COR-L47 (cell line): Measurements from ENCODE around the gene PSMD13.
A peak's percentile ranks its signal among the peaks of the same experiment; 100 is the strongest.
"Not testable (repeated sequence)": the region's sequence is repeated elsewhere in the genome, so short reads cannot be mapped to it uniquely, and the experiment has no call there.

ENCODE experiments used
- DNase-seq: peaks from one replicate; lab custom pipeline; 2025; lab: John Stamatoyannopoulos, UW

Gene PSMD13

DNA sequence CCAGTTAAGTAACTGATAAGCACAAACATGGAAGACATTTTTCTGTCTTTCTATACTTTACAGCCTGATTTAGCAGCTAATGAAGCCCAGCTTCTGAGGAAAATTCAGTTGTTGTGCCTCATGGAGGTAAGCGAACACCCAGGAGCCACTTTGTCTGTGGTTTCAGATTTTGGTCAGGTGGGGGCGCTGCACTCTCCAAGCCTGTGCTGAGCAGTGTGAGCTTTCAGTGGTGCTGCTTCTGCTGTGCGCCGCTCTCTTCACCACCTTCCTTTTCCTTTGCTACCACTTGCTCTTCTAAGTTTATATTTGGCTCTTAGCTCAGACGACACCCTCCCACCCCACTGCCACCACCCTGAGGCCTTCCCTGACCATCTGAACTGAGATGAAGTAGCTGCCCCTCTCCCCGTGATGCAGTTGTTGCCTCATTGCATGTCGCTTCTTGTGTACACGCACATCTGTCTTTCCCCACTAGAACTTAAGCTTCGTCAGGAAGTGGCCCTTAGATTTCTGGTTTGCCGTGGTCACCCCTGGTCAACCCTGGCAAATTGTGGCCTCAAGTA lies 14.0 kb downstream of the PSMD13 start:
- DNase-seq, result no peak

DNA sequence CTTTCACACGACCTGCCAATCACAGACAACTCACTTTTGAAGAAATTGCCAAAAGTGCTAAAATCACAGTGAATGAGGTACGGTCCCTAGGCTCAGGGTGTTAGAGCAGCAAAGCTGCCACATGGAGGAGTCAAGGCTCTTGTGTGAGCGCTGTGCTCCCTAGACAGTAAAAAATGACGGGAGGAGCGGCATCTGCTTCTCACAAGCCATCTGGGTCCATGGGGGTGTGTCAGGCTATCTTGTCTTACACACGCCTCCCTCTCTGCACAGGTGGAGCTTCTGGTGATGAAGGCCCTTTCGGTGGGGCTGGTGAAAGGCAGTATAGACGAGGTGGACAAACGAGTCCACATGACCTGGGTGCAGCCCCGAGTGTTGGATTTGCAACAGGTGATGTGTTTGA lies 14.8 kb downstream of the PSMD13 start:
- DNase-seq, result no peak

DNA sequence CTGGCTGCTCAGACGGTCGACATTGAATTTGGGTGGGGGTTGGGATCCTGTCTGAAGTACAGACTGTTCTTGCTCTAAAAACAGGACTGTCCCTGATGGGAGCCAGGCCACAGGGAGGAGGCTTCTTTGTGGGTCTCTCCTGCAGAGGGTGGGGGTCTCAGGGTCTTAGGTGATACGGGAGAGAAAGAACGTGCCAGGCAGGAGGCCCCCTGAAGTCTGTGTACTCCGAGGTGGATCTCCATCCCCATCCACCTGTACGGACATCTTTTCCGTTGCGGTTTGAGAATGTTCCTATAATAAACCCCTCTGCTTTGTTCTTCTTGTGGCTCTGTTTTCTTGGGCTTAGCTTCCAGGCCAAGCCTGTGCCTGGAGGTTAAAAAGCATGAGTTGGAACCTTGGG lies 15.9 kb downstream of the PSMD13 start:
- no peak for DNase-seq

DNA sequence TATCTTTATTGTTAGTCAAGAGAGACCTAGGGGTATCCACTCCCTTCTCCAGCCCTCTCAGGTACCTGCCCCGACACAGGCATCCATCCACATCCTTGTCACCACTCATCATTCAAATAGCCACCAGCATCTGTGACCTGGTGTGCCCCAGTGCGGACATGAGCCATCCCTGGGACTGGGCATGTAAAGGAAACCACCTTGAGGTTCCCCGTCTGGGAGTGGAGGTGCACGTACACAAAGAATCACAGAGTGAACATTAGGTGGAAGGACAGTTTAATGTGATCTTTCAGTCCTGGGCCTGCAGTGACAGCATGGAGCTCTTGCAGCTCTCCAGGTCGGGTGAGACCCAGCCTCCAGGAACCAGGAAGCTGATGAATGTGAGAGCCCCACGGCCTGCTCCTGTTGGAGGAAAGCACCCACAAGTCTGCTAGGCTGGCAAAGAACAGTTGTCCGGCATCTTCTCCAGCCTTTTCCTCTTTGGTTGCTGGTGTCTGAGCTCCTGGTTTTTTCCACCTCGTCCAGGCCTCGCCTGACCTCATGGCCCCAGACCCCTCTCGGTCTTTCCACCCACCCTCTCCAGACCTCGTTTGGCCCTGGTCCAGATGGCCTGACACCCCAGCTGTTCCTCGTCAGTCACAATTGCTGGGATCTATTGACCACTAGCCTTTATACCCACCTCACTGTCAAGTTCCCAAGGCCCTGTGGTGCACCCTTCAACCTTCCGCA lies 16.5 kb downstream of the PSMD13 start:
- no peak for DNase-seq

DNA sequence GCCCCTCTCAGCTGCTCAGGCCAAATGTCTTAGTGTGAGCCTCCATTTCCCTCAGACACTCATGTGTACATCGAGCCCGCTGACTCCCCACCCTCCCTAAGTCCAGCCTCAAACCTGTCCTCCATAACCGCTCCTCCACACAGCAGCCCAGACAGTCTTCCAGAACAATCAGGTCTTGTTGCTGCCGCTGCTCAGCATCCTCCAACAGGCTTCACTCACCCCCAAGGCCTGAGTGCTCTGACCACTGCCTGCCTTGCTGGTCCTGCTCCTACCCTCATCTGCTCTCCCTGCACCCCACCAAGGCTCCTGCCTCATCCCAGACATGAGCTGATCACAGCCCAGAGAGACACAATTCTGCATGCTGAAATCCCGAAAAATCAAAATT lies 17.1 kb downstream of the PSMD13 start:
- DNase-seq, result no peak

DNA sequence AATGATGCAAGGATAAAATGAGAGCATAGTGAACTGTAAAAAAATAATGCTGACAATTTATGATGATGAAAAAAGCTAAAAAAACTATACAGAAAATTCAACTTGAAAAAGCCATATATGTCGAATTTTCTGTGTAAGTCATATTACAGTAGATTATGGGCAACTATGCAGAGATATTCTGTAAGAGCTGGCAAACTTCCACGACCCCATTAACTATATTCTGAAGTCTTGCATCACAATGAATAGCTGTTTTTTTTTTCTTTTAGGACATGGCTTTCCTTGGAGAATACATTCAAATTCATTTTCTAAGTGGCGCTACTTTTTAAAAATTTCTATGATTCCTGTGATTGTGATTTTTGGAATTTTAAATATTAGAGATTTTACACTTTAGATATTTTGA lies 18.4 kb downstream of the PSMD13 start:
- DNase-seq, result no peak

DNA sequence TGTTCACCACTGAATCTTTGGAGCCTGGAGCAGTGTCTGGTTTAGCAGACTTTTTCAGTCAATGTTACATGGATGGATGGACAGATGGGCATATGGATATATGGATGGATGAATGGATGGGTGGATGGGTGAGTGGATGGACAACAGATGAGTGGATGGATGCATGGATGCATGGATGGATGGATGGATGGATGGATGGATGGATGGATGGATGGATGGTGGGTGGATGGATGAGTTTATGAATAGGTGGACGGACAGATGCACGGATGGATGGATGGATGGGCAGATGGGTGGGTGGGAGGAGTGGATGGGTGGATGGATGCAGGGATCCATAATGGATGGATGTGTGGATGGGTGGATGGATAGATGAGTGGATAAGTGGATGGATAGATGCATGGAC lies 19.0 kb downstream of the PSMD13 start:
- DNase-seq, result no peak

DNA sequence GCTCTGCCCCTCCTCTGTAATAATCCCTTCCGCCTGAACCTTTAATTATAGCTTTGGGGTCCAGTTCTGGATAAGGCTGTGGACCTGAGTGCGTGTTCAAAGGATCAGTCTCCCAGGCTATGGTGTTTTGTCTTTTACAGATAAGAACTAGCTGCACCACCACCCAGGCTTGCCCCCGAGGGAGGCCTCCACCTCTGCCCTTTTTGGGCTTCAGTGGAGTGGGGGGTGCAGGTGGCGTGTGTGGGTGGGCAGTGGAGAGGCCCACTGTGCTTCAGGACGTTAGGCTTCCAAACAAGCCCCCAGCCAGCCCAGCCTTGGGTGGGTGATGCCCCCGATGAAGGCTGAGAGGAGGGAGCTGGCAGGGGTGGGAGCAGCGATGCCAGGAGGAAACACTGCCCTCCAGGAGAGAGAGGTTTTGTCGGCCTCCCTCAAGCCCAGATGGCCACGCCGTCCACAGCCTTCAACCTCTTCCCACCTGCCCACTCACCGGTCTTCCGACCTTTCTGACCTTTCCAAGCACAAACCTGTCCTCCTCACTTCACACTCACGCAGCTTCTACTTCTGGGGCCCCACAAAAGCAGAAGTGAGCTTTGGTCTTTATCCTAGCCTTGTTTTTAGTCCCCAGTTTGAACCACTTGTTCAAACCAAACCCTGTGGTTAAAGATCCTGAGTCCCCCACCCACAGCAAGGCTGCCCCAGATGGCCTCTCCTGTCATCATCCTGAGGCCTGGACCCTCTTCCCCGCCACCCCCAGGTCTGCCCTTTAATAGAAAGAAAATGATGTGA lies 20.4 kb downstream of the PSMD13 start:
- no peak for DNase-seq

DNA sequence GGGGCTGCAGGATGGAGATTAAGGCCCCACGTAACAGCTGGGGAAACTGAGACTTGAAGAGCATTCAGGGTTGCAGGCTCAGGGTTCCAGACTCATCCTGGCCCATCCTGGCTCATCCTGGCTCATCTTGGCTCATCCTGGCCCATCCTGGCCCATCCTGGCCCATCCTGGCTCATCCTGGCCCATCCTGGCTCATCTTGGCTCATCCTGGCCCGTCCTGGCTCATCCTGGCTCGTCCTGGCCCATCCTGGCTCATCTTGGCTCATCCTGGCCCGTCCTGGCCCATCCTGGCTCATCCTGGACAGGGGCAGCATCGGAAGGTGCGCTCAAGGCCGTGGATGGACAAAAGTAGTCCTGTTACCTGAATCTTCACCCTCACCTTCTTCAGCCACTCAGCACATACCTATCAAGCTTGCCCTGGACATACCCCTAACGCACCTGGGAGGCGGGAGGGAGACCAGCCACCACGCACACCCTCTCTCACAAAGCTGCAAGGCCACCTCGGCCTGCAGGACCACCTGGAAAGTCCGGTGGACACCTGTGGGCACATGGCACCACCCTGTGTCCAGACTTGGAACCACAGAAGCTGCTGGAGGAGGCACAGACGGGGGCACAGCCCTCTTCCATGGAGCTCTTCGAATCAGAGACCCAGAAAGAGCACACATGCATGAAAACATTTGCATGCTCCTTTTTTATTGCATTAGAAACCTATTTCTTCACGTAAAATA lies 21.2 kb downstream of the PSMD13 start:
- peak; percentile 36 for DNase-seq

DNA sequence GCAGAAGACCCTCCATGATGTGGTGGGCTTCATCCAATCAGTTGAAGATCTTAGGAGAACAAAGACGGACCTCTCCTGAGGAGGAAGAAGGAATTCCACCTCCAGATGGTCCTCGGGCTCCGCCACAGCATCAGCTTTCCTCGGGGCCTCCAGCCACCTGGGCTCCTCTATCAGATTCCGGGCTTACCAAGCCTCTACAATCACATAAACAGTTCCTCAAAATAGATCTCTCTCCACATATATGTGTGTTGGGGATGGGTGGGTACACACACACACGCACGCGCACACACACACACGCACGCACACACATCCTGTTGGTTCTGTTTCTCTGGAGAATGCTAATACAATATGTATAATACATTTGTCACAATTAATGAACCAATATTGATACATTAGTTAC lies 22.6 kb downstream of the PSMD13 start:
- no peak for DNase-seq

DNA sequence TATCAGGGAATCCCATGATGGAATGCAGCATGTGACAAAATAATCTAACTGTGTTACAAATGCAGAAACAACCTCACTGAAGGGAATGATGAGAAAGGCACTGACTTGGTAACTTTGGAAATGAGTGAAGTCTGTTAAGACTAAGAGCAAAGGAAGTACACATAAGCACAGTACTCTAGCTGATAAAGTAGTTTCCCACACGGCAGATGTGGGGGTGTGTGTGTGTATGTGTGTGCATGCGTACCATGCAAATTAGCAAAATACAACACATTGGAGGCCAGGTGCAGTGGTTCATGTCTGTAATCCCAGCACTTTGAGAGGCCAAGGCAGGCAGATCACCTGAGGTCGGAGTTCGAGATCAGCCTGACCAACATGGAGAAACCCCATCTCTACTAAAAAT lies 24.8 kb downstream of the PSMD13 start:
- no peak for DNase-seq

DNA sequence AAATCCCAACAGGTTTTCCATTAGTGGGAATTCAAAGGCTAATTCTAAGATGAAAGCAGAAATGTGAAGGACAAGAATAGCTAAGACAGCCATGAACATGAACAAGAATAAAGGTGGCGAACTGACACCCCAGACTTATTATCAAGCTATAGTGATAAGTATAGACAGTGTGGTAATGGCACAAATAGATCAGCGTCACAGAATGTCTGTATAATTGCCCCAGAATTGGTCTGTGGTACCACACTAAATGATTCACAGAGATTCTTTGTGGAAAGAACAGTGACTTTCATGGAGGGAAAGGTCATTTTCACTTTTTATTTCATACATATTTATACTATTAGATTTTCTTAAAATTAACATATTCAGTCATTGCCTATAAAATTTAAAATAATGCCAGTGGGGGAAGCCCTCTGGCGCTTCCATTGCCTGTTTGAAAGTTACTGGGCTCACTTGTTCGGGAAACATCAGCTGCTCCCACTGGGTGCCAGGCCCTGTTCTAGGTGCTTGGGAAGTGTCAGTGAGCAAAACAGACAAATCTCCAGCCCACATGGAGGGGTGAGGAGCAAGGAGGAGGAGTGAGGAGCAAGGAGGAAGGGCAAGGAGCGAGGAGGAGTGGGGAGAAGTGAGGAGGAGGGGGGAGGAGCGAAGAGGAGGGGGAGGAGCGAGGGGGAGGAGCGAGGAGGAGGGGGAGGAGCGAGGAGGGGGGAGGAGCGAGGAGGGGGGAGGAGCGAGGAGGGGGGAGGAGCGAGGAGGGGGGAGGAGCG lies 30.1 kb downstream of the PSMD13 start:
- DNase-seq, result no peak

DNA sequence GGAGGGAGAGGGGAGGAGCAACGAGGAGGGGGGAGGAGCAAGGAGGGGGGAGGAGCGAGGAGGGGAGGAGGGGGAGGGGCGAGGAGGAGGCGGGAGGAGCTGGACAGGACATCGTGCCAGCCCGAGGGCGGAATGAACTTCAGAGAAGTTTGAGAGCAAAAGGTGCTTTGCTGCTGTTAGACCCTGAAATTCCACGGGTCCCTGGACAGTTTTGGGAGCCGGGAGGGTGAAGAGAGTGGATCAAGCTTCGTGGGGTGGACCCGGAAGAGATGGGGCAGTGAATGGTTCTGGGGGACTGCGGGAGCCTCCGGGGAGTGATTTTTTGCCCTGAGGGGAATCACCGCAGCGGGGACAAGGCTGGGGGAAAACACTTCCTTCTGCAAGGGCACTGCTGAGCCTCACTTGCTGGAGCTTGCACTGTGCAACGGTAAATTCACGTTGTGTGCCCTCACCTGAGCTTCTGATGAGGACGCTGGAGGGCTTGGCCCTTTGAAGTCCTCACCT lies 30.8 kb downstream of the PSMD13 start:
- DNase-seq, result no peak

DNA sequence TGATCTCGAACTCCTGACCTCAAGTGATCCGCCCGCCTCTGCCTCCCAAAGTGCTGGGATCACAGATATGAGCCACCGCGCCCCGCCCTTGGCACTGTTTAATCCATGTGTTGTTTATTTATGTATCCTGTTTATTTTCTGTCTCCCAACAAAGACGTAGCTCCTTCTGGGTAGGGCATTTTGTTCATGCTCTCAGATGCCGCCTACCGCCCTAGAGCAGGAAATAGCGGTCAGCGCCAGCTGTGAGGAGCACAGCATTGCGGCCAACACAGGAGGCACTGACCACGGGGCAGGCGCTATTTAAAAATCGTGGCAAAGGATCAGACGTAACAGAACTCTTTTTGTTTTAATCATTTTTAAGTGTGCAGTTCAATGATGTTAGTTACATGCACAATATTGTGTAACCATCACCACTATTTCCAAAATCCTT lies 32.0 kb downstream of the PSMD13 start:
- DNase-seq, result not testable (repeated sequence)

DNA sequence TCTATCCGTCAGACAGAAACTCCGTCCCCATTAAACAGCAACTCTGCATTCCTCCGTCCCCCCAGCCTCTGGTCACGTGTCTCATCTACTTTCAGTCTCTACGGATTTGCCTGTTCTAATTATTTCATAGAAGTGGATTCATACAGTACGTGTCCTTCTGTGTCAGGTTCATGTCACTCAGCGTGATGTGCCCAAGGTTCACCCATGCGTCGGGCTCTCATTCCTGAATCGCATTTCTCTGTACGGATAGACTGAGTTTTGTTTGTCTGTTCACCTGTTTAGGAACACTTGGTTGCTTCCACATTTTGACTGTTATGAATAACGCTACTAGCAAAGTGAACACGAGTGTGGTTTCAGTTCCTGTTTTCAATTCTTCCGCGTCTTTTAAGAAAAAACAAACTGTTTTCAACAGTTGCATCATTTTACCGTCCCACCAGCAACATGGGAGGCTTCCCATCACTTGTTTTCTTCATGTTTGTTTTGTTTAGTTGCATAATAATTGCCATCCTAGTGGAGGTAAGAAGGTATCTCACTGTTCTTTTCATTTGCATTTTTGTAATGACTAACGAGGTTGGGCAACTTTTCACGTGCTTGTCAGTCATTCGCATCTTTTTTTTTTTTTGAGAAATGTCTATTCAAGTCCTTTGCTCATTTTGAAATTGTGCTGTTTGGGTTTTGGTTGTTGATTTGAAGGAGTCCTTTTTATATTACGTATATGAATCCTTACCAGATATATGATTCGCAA lies 32.5 kb downstream of the PSMD13 start:
- DNase-seq, result no peak

DNA sequence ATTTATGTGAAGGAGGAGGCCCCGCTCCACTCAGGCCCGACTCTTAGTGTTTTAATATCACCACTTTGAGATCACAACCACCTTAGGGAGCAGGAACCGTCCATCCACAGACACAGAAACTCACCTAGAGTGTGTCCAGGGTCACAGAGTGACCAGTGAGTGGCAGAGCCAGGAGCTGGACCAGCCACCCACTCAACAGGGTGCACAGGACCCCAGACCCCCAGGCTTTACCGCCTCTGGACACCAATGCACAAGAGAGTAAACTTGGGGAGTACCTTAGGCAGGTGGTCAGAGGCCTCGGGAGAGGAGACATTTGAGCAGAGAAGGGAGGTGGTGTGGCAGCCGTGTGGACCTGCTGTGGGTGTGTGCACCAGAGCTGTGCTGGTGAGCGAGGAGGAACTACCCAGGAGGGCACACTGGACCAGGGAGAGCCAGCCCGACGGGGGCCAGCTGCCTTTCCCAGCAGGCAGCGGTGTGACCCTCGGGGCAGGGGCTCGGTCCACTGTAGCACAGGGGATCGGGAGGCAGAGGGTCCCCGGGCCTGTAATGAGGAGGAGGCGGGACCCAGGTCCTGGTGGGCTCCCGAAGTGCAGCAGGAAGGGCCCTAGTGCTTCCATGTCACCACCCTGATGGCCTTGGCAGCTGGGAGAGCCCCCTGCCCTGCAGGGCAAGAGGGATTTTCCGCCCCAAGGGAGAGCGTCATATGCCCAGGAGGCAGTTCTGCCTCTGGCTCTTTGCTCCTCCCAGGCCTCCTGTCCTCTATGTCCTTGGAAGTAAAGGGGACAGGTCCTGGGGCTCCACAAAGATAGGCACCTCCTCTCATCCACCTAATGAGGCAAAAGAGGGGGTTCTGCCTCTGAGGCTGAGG lies 33.9 kb downstream of the PSMD13 start:
- no peak for DNase-seq

DNA sequence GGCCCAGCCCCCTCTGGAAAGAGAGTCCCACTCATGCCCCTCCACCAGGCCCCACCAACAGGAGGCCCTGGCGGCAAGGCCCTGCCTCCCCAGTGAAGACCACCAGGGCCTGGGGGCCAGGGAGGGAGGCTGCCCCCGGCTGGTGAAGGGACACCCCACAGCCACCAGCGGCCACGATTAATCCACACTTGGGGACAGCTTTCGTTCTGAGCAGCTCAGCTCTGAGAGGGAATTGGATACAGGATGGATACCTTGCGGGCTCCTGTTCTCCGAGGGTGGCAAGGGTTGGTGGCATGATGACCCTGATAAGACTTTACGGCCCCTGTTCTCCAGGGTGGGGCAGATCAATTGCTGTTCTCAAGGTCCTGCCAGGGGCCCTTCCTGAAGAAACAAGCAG lies 34.5 kb downstream of the PSMD13 start:
- DNase-seq, result no peak

DNA sequence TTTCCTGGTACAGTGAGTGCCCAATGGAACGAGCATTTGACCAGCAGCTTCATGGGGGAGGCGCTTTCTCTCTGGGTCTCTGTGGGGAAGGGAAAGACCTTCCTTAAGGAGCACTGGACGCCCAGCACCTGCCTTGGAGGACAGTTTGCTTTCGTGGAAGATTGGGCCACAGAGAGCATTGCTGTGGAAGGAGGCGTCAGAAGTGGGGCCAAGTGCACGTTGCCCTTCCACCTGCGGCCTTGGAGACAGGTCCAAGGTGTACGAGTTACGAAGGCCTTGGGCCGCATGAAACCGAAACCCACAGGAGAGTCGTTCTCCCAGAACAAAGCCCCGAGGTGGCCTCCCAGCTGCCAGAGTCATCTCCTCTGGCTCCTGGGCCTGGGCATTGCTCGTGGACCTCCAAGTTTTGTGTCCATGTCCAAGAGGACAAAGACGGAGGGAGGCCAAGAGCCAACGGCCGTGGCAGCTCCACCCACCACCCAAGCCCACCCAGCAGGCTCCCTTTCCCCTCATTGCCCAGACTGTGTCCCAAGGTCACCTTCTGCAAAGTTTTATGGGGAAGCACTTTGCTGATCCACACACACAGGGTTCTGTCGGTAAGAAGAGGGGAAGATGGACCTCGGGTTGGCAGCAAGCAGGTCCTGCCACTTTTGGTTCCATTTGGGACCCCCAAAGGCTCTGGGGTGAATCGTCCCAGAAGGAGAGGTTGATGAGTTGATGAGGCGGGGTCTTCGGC lies 35.6 kb downstream of the PSMD13 start:
- DNase-seq, result no peak

DNA sequence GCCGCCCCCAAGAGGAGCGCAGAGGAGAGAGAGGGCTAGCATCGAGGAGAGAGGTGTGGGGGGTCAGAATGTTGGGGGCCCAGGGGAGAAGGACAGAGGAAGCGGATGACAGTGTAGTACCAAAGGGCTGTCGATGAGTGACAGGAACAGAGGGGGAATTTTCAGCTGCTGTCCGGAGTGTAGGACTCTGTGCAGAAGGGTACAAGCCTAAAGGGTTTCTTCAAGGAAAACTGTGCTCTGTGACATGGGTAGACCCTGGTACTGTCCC lies 36.1 kb downstream of the PSMD13 start:
- DNase-seq, result no peak

DNA sequence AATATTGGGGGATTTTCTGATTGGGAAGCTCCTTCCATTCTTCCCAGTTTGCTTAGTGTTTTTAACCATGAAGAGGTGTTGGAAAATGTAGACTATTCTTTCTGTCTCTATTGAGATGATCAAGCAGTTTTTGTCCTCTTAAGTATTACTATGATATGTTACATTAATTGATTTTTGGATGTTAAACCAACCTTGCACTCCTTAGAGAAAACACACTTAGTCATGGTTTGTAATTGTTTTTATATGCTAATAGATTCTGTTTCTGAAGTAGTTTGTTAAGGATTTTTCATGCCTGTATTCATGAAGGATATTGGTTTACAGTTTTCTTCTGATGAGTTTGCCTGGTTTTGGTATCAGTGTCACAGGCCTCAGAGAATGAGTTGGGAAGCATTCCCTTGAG lies 39.4 kb downstream of the PSMD13 start:
- DNase-seq, result no peak
